ENCODE data around the gene FBXO7. TPM values are rescaled to one million over a fixed set of nuclear protein-coding genes. Genes with fewer than 3 reads are reported as not detected.
"Not testable (repeated sequence)": the region's sequence is repeated elsewhere in the genome, so short reads cannot be mapped to it uniquely, and the experiment has no call there.

FBXO7 gene
- total and polyA plus RNA-seq, 2 experiments from 2014 or later, result 82.7 to 94.2 TPM

DNA sequence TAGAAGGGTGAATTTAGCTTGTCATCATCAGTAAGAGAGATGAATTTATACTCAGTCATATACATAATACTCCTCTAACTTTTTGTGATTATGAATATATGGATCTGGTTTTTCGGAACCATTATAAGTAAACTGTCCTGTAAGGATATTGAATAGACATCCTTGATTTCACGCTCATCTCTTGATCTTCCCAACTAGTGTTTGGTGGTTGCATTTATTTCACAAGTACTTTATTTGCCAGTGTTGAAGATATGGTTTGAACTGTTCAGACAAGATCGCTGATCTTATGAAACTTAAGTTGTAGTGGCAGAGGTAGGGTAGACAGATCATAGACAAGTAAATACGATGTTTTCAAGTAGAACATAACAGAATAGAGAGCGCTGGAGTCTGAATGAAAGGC is 3.0 kb downstream of the FBXO7 start:
- no peak for TF ChIP-seq EZH2phosphoT487 (IDR thresholded peaks at IDR 0.05; ENCODE audit: low read depth, severe bottlenecking, unreplicated experiment)
- TF ChIP-seq, protein P1, sequence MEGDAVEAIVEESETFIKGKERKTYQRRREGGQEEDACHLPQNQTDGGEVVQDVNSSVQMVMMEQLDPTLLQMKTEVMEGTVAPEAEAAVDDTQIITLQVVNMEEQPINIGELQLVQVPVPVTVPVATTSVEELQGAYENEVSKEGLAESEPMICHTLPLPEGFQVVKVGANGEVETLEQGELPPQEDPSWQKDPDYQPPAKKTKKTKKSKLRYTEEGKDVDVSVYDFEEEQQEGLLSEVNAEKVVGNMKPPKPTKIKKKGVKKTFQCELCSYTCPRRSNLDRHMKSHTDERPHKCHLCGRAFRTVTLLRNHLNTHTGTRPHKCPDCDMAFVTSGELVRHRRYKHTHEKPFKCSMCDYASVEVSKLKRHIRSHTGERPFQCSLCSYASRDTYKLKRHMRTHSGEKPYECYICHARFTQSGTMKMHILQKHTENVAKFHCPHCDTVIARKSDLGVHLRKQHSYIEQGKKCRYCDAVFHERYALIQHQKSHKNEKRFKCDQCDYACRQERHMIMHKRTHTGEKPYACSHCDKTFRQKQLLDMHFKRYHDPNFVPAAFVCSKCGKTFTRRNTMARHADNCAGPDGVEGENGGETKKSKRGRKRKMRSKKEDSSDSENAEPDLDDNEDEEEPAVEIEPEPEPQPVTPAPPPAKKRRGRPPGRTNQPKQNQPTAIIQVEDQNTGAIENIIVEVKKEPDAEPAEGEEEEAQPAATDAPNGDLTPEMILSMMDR (IDR thresholded peaks at IDR 0.05; ENCODE audit: poor library complexity), result no peak
- no peak for TF ChIP-seq EZH2 (IDR thresholded peaks at IDR 0.05; ENCODE audit: borderline replicate concordance)
- WGBS (ENCODE audit: low lambda C conversion rate, missing lambda C conversion rate), result 97% methylated on average over 5 of the region's 5 CpGs
- Histone ChIP-seq H3K9me3 (ENCODE audit: low read depth) (no peaks in the 10 kb centered on the region), H3K4me2 (peak overlapping the region; percentile 84), H3K4me1 (ENCODE audit: insufficient read depth) (peaks cover 15% of the 10 kb centered on the region), H3K27ac (no peak overlapping the region), H3K9me2 (replicated peaks; ENCODE audit: insufficient read depth) (no peaks in the 10 kb centered on the region), H3K27me3 (no peaks in the 10 kb centered on the region), H3K36me3 (replicated peaks; ENCODE audit: insufficient read depth, low read depth) (no peaks in the 10 kb centered on the region), H3K4me3 (no peak overlapping the region), H4K20me1 (ENCODE audit: insufficient read depth, poor library complexity, severe bottlenecking) (peaks cover 70% of the 10 kb centered on the region), H2AFZ (no peak overlapping the region), H3K79me2 (peaks cover 72% of the 10 kb centered on the region)
- no peak for DNase-seq (ENCODE audit: low spot score)

DNA sequence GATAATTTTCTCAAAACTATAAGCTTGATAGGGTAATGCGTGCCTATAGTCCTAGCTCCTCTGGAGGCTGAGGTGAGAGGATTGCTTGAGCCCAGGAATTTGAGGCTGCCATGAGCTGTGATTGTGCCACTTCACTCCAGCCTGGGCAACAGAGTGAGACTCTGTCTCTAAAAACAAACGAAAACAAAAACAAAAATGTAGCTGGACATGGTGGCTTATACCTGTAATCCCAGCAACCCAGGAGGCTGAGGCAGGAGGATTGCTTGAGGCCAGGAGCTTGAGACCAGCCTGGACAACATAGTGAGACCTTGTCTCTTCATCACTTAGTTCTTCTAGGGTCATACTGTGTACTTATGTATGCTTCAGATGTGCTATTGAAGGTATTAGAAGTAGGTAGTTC is 3.9 kb downstream of the FBXO7 start:
- peaks cover 81% of the 10 kb centered on the region for H3K79me2 ChIP-seq

DNA sequence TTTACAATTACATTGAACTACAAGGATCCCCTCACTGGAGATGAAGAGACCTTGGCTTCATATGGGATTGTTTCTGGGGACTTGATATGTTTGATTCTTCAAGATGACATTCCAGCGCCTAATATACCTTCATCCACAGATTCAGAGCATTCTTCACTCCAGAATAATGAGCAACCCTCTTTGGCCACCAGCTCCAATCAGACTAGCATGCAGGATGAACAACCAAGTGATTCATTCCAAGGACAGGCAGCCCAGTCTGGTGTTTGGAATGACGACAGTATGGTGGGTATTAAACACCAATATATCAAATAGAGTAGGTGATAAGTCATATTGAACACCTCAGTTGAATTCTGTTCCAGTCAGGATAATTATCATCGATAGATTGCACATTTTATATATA is 4.4 kb downstream of the FBXO7 start:
- peaks cover 86% of the 10 kb centered on the region for H3K79me2 ChIP-seq
- no peaks in the 10 kb centered on the region for H3K9me3 ChIP-seq (ENCODE audit: low read depth)
- 98% methylated on average over 3 of the region's 3 CpGs for WGBS (ENCODE audit: low lambda C conversion rate, missing lambda C conversion rate)
- no peak for DNase-seq (ENCODE audit: low spot score)
- H4K20me1 ChIP-seq (ENCODE audit: insufficient read depth, poor library complexity, severe bottlenecking), result peaks cover 84% of the 10 kb centered on the region
- no peak overlapping the region for H3K4me2 ChIP-seq
- H3K27ac ChIP-seq, result no peak overlapping the region
- TF ChIP-seq, protein P1 (IDR thresholded peaks at IDR 0.05; ENCODE audit: poor library complexity), result no peak
- TF ChIP-seq EZH2 (IDR thresholded peaks at IDR 0.05; ENCODE audit: borderline replicate concordance), result no peak
- TF ChIP-seq EZH2phosphoT487 (IDR thresholded peaks at IDR 0.05; ENCODE audit: low read depth, severe bottlenecking, unreplicated experiment), result no peak
- no peak overlapping the region for H3K4me3 ChIP-seq
- no peaks in the 10 kb centered on the region for H3K36me3 ChIP-seq (replicated peaks; ENCODE audit: insufficient read depth, low read depth)
- no peaks in the 10 kb centered on the region for H3K27me3 ChIP-seq
- H2AFZ ChIP-seq, result no peak overlapping the region
- H3K4me1 ChIP-seq (ENCODE audit: insufficient read depth), result peaks cover 17% of the 10 kb centered on the region
- H3K9me2 ChIP-seq (replicated peaks; ENCODE audit: insufficient read depth), result no peaks in the 10 kb centered on the region

More for the DNA sequence above, 3.9 kb downstream of the FBXO7 start:
- H3K27me3 ChIP-seq; H3K27ac ChIP-seq; H3K4me2 ChIP-seq; H2AFZ ChIP-seq; H3K36me3 ChIP-seq (replicated peaks; ENCODE audit: insufficient read depth, low read depth); H3K4me3 ChIP-seq; H3K9me2 ChIP-seq (replicated peaks; ENCODE audit: insufficient read depth); H3K9me3 ChIP-seq (ENCODE audit: low read depth); DNase-seq (ENCODE audit: low spot score): not testable (repeated sequence)
- WGBS (ENCODE audit: low lambda C conversion rate, missing lambda C conversion rate), result 97% methylated on average over 2 of the region's 2 CpGs
- peaks cover 79% of the 10 kb centered on the region for H4K20me1 ChIP-seq (ENCODE audit: insufficient read depth, poor library complexity, severe bottlenecking)
- peaks cover 20% of the 10 kb centered on the region for H3K4me1 ChIP-seq (ENCODE audit: insufficient read depth)

DNA sequence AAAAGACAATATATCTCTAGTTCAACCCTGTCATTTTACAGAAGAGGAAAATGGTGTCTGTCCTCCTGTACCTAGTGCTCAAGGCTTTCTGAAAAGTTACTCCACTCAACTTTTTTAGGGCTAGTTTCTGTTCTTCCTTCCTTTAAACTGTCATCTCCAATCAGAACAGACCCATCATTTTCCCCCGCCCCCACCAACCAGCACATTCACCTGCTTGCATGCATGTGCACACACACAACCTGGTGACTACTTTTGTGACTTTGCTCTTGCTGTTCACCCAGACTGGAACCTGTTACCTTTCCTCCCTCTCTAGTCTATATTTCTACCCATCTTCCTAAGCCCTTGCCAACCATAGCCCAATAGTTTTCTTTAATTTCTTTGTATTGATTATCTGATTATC is 5.6 kb downstream of the FBXO7 start:
- Histone ChIP-seq H3K4me2 (no peak overlapping the region), H3K4me1 (ENCODE audit: insufficient read depth) (peaks cover 16% of the 10 kb centered on the region), H2AFZ (no peak overlapping the region), H3K36me3 (replicated peaks; ENCODE audit: insufficient read depth, low read depth) (no peaks in the 10 kb centered on the region), H3K27ac (no peak overlapping the region), H3K9me2 (replicated peaks; ENCODE audit: insufficient read depth) (no peaks in the 10 kb centered on the region), H3K4me3 (no peak overlapping the region), H3K27me3 (no peaks in the 10 kb centered on the region), H3K79me2 (peaks cover 98% of the 10 kb centered on the region), H4K20me1 (ENCODE audit: insufficient read depth, poor library complexity, severe bottlenecking) (peaks cover 94% of the 10 kb centered on the region), H3K9me3 (ENCODE audit: low read depth) (no peaks in the 10 kb centered on the region)
- WGBS (ENCODE audit: low lambda C conversion rate, missing lambda C conversion rate), result 100% methylated on average over 1 of the region's 1 CpG
- no peak for DNase-seq (ENCODE audit: low spot score)
- no peak for TF ChIP-seq EZH2phosphoT487 (IDR thresholded peaks at IDR 0.05; ENCODE audit: low read depth, severe bottlenecking, unreplicated experiment)
- TF ChIP-seq, protein P1 (IDR thresholded peaks at IDR 0.05; ENCODE audit: poor library complexity), result no peak
- TF ChIP-seq EZH2 (IDR thresholded peaks at IDR 0.05; ENCODE audit: borderline replicate concordance), result no peak

Measured in hepatocyte (in vitro differentiated cells).